GM12891 (cell line): ENCODE results near the gene TSTD2.

ENCODE experiments used
- POLR2A ChIP-seq: IDR thresholded peaks from 2 replicates; pipeline ENCODE4 v1.6.1; 2011; ENCODE audit warnings: low read depth, low read length, control low read depth
- POLR2AphosphoS5 ChIP-seq: IDR thresholded peaks from 2 replicates; pipeline ENCODE4 v1.6.1; 2011; ENCODE audit warnings: low read depth, low read length, control low read depth
- POU2F2 ChIP-seq: IDR thresholded peaks from 2 replicates; pipeline ENCODE4 v1.6.1; 2011; ENCODE audit warnings: low read depth, mild to moderate bottlenecking, control low read depth, low read length, moderate library complexity
- SPI1 ChIP-seq: IDR thresholded peaks from 2 replicates; pipeline ENCODE4 v1.6.1; 2011; ENCODE audit warnings: low read depth, low read length, control low read depth
- TAF1 ChIP-seq: IDR thresholded peaks from 2 replicates; pipeline ENCODE4 v1.6.1; 2011; ENCODE audit warnings: low read depth, low read length, control low read depth

DNA sequence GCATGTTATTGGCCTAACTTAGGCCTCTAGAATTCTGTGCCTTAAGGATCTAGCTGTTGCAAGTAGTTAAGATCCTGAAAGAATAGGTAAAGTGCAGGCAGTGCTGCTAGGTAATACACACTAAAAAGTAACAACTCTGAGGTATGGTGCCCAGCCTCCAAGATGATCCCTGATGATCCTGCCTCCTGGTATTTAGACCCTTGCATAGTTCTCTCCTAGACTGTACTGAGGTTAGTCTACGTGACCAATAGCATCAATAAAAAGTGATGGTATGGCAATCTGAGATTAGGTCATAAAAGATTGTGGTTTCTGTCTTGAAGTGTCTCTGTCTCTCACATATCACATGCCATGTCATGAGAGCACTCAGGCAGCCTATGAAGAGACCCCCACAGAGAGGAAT is 9.2 kb downstream of the TSTD2 start:
- no peak for TF ChIP-seq POLR2AphosphoS5
- no peak for TF ChIP-seq POU2F2
- no peak for TF ChIP-seq TAF1
- no peak for TF ChIP-seq POLR2A
- TF ChIP-seq SPI1, result no peak
